Measurements from ENCODE around the gene TIAM2. TPM values are rescaled to one million over a fixed set of nuclear protein-coding genes. Genes with fewer than 3 reads are reported as not detected.
A peak's percentile ranks its signal among the peaks of the same experiment; 100 is the strongest.

The TIAM2 gene
- total RNA-seq, 1 donor from 2014 or later: 2.4 TPM

- no peak overlapping the region for H3K4me3 ChIP-seq (ENCODE audit: low read depth, low read length)
- TF ChIP-seq CTCF (IDR thresholded peaks at IDR 0.05; ENCODE audit: insufficient read depth, low read length, severe bottlenecking): no peak
- DNase-seq (ENCODE audit: low read depth): no peak
- no peaks in the 10 kb centered on the region for H3K36me3 ChIP-seq (ENCODE audit: control insufficient read depth, insufficient read depth, low read length)
- no peak for FAIRE-seq
- peaks cover 2% of the 10 kb centered on the region for H3K27me3 ChIP-seq (ENCODE audit: control insufficient read depth, insufficient read depth, low read length)
These were observed 82.7 kb downstream of the TIAM2 start for GRCh38 chr6:155077784-155078183.

GRCh38 chr6:155078331-155078745 lies 83.2 kb downstream of the TIAM2 start:
- TF ChIP-seq CTCF (IDR thresholded peaks at IDR 0.05; ENCODE audit: insufficient read depth, low read length, severe bottlenecking): no peak
- FAIRE-seq (no peak), DNase-seq (ENCODE audit: low read depth) (no peak)
- Histone ChIP-seq H3K27me3 (ENCODE audit: control insufficient read depth, insufficient read depth, low read length) (peaks cover 2% of the 10 kb centered on the region), H3K4me3 (ENCODE audit: low read depth, low read length) (no peak overlapping the region), H3K36me3 (ENCODE audit: control insufficient read depth, insufficient read depth, low read length) (no peaks in the 10 kb centered on the region)

GRCh38 chr6:155079985-155080452 lies 84.9 kb downstream of the TIAM2 start:
- H3K4me3 ChIP-seq (ENCODE audit: low read depth, low read length): no peak overlapping the region
- H3K36me3 ChIP-seq (ENCODE audit: control insufficient read depth, insufficient read depth, low read length): no peaks in the 10 kb centered on the region
- FAIRE-seq (no peak), DNase-seq (ENCODE audit: low read depth) (no peak)
- TF ChIP-seq CTCF (IDR thresholded peaks at IDR 0.05; ENCODE audit: insufficient read depth, low read length, severe bottlenecking): no peak
- peaks cover 2% of the 10 kb centered on the region for H3K27me3 ChIP-seq (ENCODE audit: control insufficient read depth, insufficient read depth, low read length)

- no peak for TF ChIP-seq CTCF (IDR thresholded peaks at IDR 0.05; ENCODE audit: insufficient read depth, low read length, severe bottlenecking)
- FAIRE-seq: no peak
- Histone ChIP-seq H3K36me3 (ENCODE audit: control insufficient read depth, insufficient read depth, low read length) (no peaks in the 10 kb centered on the region), H3K27me3 (ENCODE audit: control insufficient read depth, insufficient read depth, low read length) (peaks cover 2% of the 10 kb centered on the region), H3K4me3 (ENCODE audit: low read depth, low read length) (no peak overlapping the region)
- no peak for DNase-seq (ENCODE audit: low read depth)
These were observed 86.0 kb downstream of the TIAM2 start for GRCh38 chr6:155080881-155081845.

GRCh38 chr6:155084431-155085123 lies 89.5 kb downstream of the TIAM2 start:
- H3K27me3 ChIP-seq (ENCODE audit: control insufficient read depth, insufficient read depth, low read length): peaks cover 2% of the 10 kb centered on the region
- DNase-seq (ENCODE audit: low read depth) (peak; percentile 31), FAIRE-seq (no peak)
- no peak for TF ChIP-seq CTCF (IDR thresholded peaks at IDR 0.05; ENCODE audit: insufficient read depth, low read length, severe bottlenecking)
- H3K36me3 ChIP-seq (ENCODE audit: control insufficient read depth, insufficient read depth, low read length): no peaks in the 10 kb centered on the region
- no peak overlapping the region for H3K4me3 ChIP-seq (ENCODE audit: low read depth, low read length)
